SH-SY5Y (cell line): Measurements from ENCODE around the gene IGF2BP3.

Experiments used
- GATA2 ChIP-seq: IDR thresholded peaks from 2 replicates; pipeline ENCODE4 v1.6.1; 2011; ENCODE audit warnings: mild to moderate bottlenecking, low read depth, low read length
- GATA3 ChIP-seq: IDR thresholded peaks from 2 replicates; pipeline ENCODE4 v1.6.1; 2011; ENCODE audit warnings: low read depth, mild to moderate bottlenecking, low read length, moderate library complexity

- TF ChIP-seq GATA3 (no peak), GATA2 (no peak)
Measured at GRCh38 chr7:23438171-23438570, 32.1 kb downstream of the IGF2BP3 start.
